Naive B cell (primary cell): ENCODE data around the gene SETD2. TPM values are rescaled to one million over a fixed set of nuclear protein-coding genes. Genes with fewer than 3 reads are reported as not detected.
"Not testable (repeated sequence)": the region's sequence is repeated elsewhere in the genome, so short reads cannot be mapped to it uniquely, and the experiment has no call there.

Experiments
- ATAC-seq, 2 donors: fragments of 150-1000 bp; cut with Tn5 transposase; 2 replicates each; pipeline ENCODE4 v1.10.0; 2021; ENCODE audit warnings: low read depth in 2 of 2, mild to moderate bottlenecking in 2 of 2, moderate library complexity in 2 of 2
- DNase-seq: peaks from one replicate; pipeline ENCODE4 v3.0.0; 2022
- H3K27ac Mint-ChIP-seq, 6 donors: one replicate each; pipeline ENCODE4 v1.8.0; 2020 to 2022; ENCODE audit warnings: mild to moderate bottlenecking in 6 of 6, mixed read lengths in 6 of 6, moderate library complexity in 5 of 6, inconsistent platforms in 2 of 6
- H3K27me3 Mint-ChIP-seq, 3 donors: one replicate each; pipeline ENCODE4 v1.8.0; 2021 to 2022; ENCODE audit warnings: mixed read lengths in 3 of 3, mild to moderate bottlenecking in 1 of 3
- H3K36me3 Mint-ChIP-seq, 2 donors: one replicate each; pipeline ENCODE4 v1.8.0; 2020 to 2022; ENCODE audit warnings: mixed read lengths in 2 of 2, inconsistent platforms in 1 of 2, mild to moderate bottlenecking in 1 of 2
- H3K4me1 Mint-ChIP-seq, 3 donors: one replicate each; pipeline ENCODE4 v1.8.0; 2020 to 2022; ENCODE audit warnings: mixed read lengths in 3 of 3, inconsistent platforms in 1 of 3, mild to moderate bottlenecking in 1 of 3, moderate library complexity in 1 of 3
- H3K4me3 Mint-ChIP-seq, 8 donors: one replicate each; pipeline ENCODE4 v1.8.0; 2020 to 2022; ENCODE audit warnings: mild to moderate bottlenecking in 8 of 8, mixed read lengths in 8 of 8, moderate library complexity in 8 of 8, inconsistent platforms in 2 of 8
- H3K9me3 Mint-ChIP-seq, 7 donors: one replicate each; pipeline ENCODE4 v1.8.0; 2020 to 2022; ENCODE audit warnings: mixed read lengths in 7 of 7, mild to moderate bottlenecking in 5 of 7, inconsistent platforms in 2 of 7, moderate library complexity in 1 of 7
- polyA plus RNA-seq, 6 donors: library from polyadenylated mRNA; unstranded; fragments of 300-500 nt; fragmentation: Illumina TruSeq; gene quantifications; one replicate each; pipeline ENCODE4 v1.2.3, GENCODE V29; 2021; ENCODE audit warnings: low read depth in 6 of 6

The SETD2 gene
- polyA plus RNA-seq: 10 to 100 TPM in 5 of 6 donors, 1 to 10 TPM in 1; 7.0 to 41.3 (median 19.6) TPM

GRCh38 chr3:47164007-47164881 lies at the start of gene SETD2:
TSS of gene SETD2 (minus strand) at chr3:47164113. CDS start at chr3:47163924, 189 bp downstream.
- ATAC-seq (peak; percentile 83 to 85), DNase-seq (peak; percentile 86)
- peaks cover 0 to 8% of the 10 kb centered on the region in 2 donors for H3K36me3 Mint-ChIP-seq
- H3K4me3 Mint-ChIP-seq: peak within 1 kb of the TSS; percentile 89 to 99 (median 96)
- H3K27ac Mint-ChIP-seq: peak within 1 kb of the TSS; percentile 94 to 99 (median 98)
- no peaks in the 10 kb centered on the region for H3K27me3 Mint-ChIP-seq
- no peaks in the 10 kb centered on the region for H3K9me3 Mint-ChIP-seq
- peaks cover 37 to 50% (median 48%) of the 10 kb centered on the region in 3 donors for H3K4me1 Mint-ChIP-seq

- ATAC-seq: no peak
- Mint-ChIP-seq H3K9me3 (no peaks in the 10 kb centered on the region), H3K27me3 (no peaks in the 10 kb centered on the region), H3K4me1 (no peaks in the 10 kb centered on the region), H3K27ac (peak overlapping the region in 1 of 6 donors; percentile 23), H3K4me3 (no peak overlapping the region), H3K36me3 (no peaks in the 10 kb centered on the region)
- DNase-seq: no peak
These were observed 47.0 kb upstream of the SETD2 start for GRCh38 chr3:47210863-47211405.

GRCh38 chr3:47206022-47206421 lies 42.1 kb upstream of the SETD2 start:
- ATAC-seq, H3K4me1 Mint-ChIP-seq, H3K36me3 Mint-ChIP-seq, DNase-seq, H3K4me3 Mint-ChIP-seq, H3K9me3 Mint-ChIP-seq, H3K27me3 Mint-ChIP-seq: not testable (repeated sequence)
- peak overlapping the region in 1 of 6 donors; percentile 61 for H3K27ac Mint-ChIP-seq

- no peak for ATAC-seq
- H3K27me3 Mint-ChIP-seq: no peaks in the 10 kb centered on the region
- H3K27ac Mint-ChIP-seq: no peak overlapping the region
- no peaks in the 10 kb centered on the region for H3K9me3 Mint-ChIP-seq
- no peak for DNase-seq
- H3K4me3 Mint-ChIP-seq: no peak overlapping the region
- H3K4me1 Mint-ChIP-seq: no peaks in the 10 kb centered on the region
- no peaks in the 10 kb centered on the region for H3K36me3 Mint-ChIP-seq
These were observed 41.0 kb upstream of the SETD2 start for GRCh38 chr3:47204875-47205274.

GRCh38 chr3:47202542-47202941 lies 38.6 kb upstream of the SETD2 start:
- no peak for ATAC-seq
- no peaks in the 10 kb centered on the region for H3K4me1 Mint-ChIP-seq
- H3K36me3 Mint-ChIP-seq: no peaks in the 10 kb centered on the region
- no peaks in the 10 kb centered on the region for H3K27me3 Mint-ChIP-seq
- H3K27ac Mint-ChIP-seq: no peak overlapping the region
- no peak overlapping the region for H3K4me3 Mint-ChIP-seq
- DNase-seq: no peak
- no peaks in the 10 kb centered on the region for H3K9me3 Mint-ChIP-seq

- H3K27me3 Mint-ChIP-seq: no peaks in the 10 kb centered on the region
- ATAC-seq: no peak
- H3K4me1 Mint-ChIP-seq: no peaks in the 10 kb centered on the region
- H3K27ac Mint-ChIP-seq: peak overlapping the region in 1 of 6 donors; percentile 38
- no peak for DNase-seq
- no peaks in the 10 kb centered on the region for H3K9me3 Mint-ChIP-seq
- H3K36me3 Mint-ChIP-seq: peaks cover 0 to 7% of the 10 kb centered on the region in 2 donors
- H3K4me3 Mint-ChIP-seq: no peak overlapping the region
These were observed 33.4 kb upstream of the SETD2 start for GRCh38 chr3:47197287-47197686.

GRCh38 chr3:47194994-47195393 lies 31.1 kb upstream of the SETD2 start:
- Mint-ChIP-seq H3K4me3 (no peak overlapping the region), H3K27me3 (no peaks in the 10 kb centered on the region), H3K36me3 (peaks cover 0 to 7% of the 10 kb centered on the region in 2 donors), H3K9me3 (no peaks in the 10 kb centered on the region), H3K27ac (no peak overlapping the region), H3K4me1 (no peaks in the 10 kb centered on the region)
- ATAC-seq: no peak
- DNase-seq: no peak

GRCh38 chr3:47193871-47194859 lies 30.3 kb upstream of the SETD2 start:
- no peak overlapping the region for H3K4me3 Mint-ChIP-seq
- H3K4me1 Mint-ChIP-seq: no peaks in the 10 kb centered on the region
- ATAC-seq (no peak), DNase-seq (no peak)
- H3K27ac Mint-ChIP-seq: peak overlapping the region in 1 of 6 donors; percentile 83
- H3K36me3 Mint-ChIP-seq: peaks cover 0 to 7% of the 10 kb centered on the region in 2 donors
- no peaks in the 10 kb centered on the region for H3K27me3 Mint-ChIP-seq
- no peaks in the 10 kb centered on the region for H3K9me3 Mint-ChIP-seq

- ATAC-seq: no peak
- Mint-ChIP-seq H3K27me3 (no peaks in the 10 kb centered on the region), H3K4me3 (no peak overlapping the region), H3K27ac (no peak overlapping the region), H3K36me3 (no peaks in the 10 kb centered on the region), H3K4me1 (no peaks in the 10 kb centered on the region), H3K9me3 (no peaks in the 10 kb centered on the region)
- no peak for DNase-seq
These were observed 22.4 kb upstream of the SETD2 start for GRCh38 chr3:47186285-47186684.

GRCh38 chr3:47181685-47182084 lies 17.8 kb upstream of the SETD2 start:
- ATAC-seq, H3K4me1 Mint-ChIP-seq, H3K27ac Mint-ChIP-seq, H3K4me3 Mint-ChIP-seq, DNase-seq, H3K36me3 Mint-ChIP-seq, H3K27me3 Mint-ChIP-seq, H3K9me3 Mint-ChIP-seq: not testable (repeated sequence)

- H3K4me1 Mint-ChIP-seq: peaks cover 10 to 23% (median 14%) of the 10 kb centered on the region in 3 donors
These were observed 16.1 kb upstream of the SETD2 start for GRCh38 chr3:47180011-47180410.

GRCh38 chr3:47176582-47176981 lies 12.7 kb upstream of the SETD2 start:
- Mint-ChIP-seq H3K4me3 (peak overlapping the region in 2 of 8 donors; percentile 47 to 86), H3K27me3 (no peaks in the 10 kb centered on the region), H3K36me3 (no peaks in the 10 kb centered on the region), H3K27ac (peak overlapping the region in 3 of 6 donors; percentile 59 to 82 (median 79)), H3K4me1 (peaks cover 10 to 35% (median 18%) of the 10 kb centered on the region in 3 donors), H3K9me3 (no peaks in the 10 kb centered on the region)
- DNase-seq: no peak
- ATAC-seq: no peak

More at GRCh38 chr3:47180011-47180410, 16.1 kb upstream of the SETD2 start:
- not testable (repeated sequence) for H3K36me3 Mint-ChIP-seq, H3K9me3 Mint-ChIP-seq, ATAC-seq, H3K27me3 Mint-ChIP-seq, DNase-seq, H3K4me3 Mint-ChIP-seq
- H3K27ac Mint-ChIP-seq: peak overlapping the region in 1 of 6 donors; percentile 38
